AG04449 (cell line): Measurements from ENCODE around the gene KAZALD1.

Source experiments
- CTCF ChIA-PET: fragments of 350-600 bp; formaldehyde crosslinking; extraction: SDS; loops from one replicate; lab custom pipeline; 2021; ENCODE audit warnings: antibody characterized with exemption; lab: Yijun Ruan, JAX
- POLR2A ChIA-PET: fragments of 400-600, 350-600 bp; formaldehyde crosslinking; extraction: SDS; loops from one replicate; lab custom pipeline; 2020; ENCODE audit warnings: antibody characterized with exemption, inconsistent platforms; lab: Yijun Ruan, JAX
- DNase-seq: peaks from one replicate; pipeline ENCODE4 v3.0.0-alpha.2; 2010; ENCODE audit warnings: low read depth, low spot score
- H3K4me3 ChIP-seq: 2 replicates; pipeline ENCODE4 v1.5.1; 2011; ENCODE audit warnings: low read depth, mild to moderate bottlenecking, control low read depth, low read length
- TF ChIP-seq, protein P1 (sequence below): IDR thresholded peaks from one replicate; pipeline ENCODE4 v1.5.1; 2011; ENCODE audit warnings: mild to moderate bottlenecking, moderate library complexity, low read length, control low read depth, inconsistent platforms; ENCODE audit not compliant: insufficient read depth; ENCODE audit errors: missing control alignments

Gene KAZALD1

DNA sequence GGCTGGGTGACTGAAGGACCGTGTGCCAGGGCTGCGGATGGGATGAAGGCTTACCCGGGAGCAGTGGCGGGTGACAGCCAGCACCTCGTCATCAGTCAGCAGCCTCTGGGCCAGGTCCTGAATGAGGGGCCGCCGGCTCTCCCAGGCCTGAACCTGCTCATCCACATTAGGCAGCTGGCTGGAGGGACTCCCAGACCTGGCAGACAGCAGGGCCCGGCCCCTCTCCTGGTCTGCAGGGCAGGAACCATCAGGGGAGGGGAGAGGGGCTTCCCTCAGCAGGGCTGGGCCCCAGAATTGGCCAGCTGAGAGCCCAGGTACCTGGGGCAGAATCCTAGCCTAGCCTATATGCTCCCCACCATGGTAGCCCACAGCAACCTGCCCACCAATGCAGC, 46.2 kb upstream of the KAZALD1 start:
- no peak for DNase-seq
- no peak overlapping the region for H3K4me3 ChIP-seq
- TF ChIP-seq, protein P1, sequence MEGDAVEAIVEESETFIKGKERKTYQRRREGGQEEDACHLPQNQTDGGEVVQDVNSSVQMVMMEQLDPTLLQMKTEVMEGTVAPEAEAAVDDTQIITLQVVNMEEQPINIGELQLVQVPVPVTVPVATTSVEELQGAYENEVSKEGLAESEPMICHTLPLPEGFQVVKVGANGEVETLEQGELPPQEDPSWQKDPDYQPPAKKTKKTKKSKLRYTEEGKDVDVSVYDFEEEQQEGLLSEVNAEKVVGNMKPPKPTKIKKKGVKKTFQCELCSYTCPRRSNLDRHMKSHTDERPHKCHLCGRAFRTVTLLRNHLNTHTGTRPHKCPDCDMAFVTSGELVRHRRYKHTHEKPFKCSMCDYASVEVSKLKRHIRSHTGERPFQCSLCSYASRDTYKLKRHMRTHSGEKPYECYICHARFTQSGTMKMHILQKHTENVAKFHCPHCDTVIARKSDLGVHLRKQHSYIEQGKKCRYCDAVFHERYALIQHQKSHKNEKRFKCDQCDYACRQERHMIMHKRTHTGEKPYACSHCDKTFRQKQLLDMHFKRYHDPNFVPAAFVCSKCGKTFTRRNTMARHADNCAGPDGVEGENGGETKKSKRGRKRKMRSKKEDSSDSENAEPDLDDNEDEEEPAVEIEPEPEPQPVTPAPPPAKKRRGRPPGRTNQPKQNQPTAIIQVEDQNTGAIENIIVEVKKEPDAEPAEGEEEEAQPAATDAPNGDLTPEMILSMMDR = no peak
- POLR2A ChIA-PET = interaction anchor here (1.2 to 1.3 kb wide), 3 partner anchors 17 to 46 kb away, joined by 3 to 6 read pairs (median 4); no protein-coding TSS in a partner anchor
- CTCF ChIA-PET = interaction anchor here (0.7 to 7.3 kb wide), 12 partner anchors 9 to 454 kb away, joined by 3 to 803 read pairs (median 10); partner anchors contain the start of genes KAZALD1, LZTS2, MRPL43 and PDZD7

DNA sequence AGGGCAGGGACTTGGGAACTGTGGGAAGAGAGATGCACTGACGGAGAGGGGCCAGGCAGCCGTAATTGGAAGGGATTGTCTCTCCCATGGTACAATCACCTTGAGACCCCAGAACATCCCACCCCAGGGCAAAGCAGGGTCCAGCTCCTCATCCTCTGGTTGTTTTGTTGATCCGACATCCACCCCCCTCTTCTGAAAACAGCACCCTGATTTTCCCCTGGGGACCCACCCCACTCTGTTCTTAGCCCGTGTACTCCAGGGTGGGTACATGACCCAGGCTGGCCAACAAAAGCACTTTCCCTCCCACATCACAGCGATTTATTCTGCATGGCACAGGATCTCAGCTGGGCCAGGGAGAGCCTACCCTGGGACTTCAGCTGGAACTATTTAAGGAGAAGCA, 45.0 kb upstream of the KAZALD1 start:
- CTCF ChIA-PET = interaction anchor here (1.5 to 7.3 kb wide), 9 partner anchors 8 to 126 kb away, joined by 3 to 803 read pairs (median 19); partner anchors contain the start of genes KAZALD1, LZTS2, MRPL43 and PDZD7

DNA sequence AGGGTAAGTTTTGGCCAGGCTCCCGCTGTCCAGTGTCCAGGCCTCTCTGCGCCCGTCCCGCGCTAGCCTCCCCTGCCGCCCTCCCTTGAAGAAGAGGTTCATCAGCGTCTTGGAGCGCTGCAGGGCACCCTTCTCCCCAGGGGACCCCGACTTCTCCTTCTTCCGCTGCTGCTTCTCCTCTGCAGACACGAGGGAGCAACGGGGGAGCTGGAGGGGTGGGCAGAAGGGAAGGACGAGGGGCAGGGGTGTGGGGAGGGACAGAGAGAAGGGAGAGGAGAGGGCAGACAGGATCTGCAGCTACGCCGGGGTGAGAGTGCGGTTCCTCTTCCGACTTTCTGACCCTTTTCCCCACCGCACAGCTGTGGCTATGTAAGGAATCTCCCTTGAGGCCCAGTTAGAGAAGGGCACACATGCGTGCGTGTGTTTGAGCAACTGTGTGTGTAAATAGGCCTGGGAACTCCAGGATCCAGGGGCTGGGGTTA, 43.6 kb upstream of the KAZALD1 start:
- POLR2A ChIA-PET = interaction anchor here (1.1 kb wide), 1 partner anchor 26 kb away, joined by 5 read pairs; no protein-coding TSS in a partner anchor
- CTCF ChIA-PET = interaction anchor here (1.0 to 7.3 kb wide), 15 partner anchors 7 to 482 kb away, joined by 3 to 803 read pairs (median 9); partner anchors contain the start of genes HIF1AN, KAZALD1, LZTS2 and MRPL43
- no peak overlapping the region for H3K4me3 ChIP-seq
- no peak for DNase-seq
- TF ChIP-seq, protein P1 = no peak

More for the DNA sequence above, 45.0 kb upstream of the KAZALD1 start:
- DNase-seq = no peak
- TF ChIP-seq, protein P1 = no peak
- H3K4me3 ChIP-seq = no peak overlapping the region
- POLR2A ChIA-PET = interaction anchor here (1.1 to 1.2 kb wide), 2 partner anchors 25 to 44 kb away, joined by 3 to 5 read pairs; no protein-coding TSS in a partner anchor

DNA sequence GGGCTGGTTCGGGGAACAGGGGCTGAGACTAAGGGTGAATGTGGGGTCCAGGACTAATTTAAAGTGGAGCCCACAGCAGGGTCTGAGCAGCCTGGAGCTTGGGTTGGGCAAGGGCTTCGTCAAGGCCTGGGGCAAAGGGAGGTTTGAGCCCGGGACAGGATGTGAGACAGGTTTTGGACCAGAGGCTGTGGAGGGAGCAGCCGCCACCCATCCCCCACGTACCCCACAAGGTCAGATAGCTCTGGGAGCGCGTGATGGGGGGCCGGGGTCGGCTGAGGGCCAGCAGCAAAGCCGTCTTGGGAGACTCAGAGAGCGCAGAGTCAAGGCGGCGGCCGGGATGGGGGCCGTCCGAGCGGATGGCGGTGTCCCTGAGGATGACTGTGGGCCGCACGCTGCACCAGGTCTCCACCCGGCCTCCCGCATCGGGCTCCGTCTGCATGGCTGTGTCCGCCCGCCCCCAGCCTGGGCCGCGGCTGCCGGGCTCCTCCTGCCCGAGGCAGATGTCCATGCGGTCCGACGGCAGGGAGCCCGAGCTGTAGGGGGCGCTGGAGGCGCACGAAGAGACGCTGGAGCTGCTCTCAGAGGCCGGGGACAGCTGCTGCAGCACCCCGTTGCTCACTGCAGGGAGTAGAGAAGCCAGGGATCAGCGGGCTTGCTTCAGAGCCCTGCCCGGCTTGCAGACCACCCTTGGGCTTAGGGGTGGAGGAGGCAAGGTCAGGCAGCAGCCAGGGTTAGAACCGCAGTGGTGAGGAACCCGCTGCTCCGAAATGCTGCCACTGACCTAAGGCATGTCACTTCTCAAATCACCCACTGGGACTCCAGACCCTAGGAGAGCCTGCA, 43.0 kb upstream of the KAZALD1 start:
- DNase-seq = no peak
- TF ChIP-seq, protein P1 = peak; percentile 98
- POLR2A ChIA-PET = interaction anchor here (1.1 kb wide), 1 partner anchor 20 kb away, joined by 3 read pairs; the partner anchor contains the start of gene LZTS2
- no peak overlapping the region for H3K4me3 ChIP-seq
- CTCF ChIA-PET = interaction anchor here (0.7 to 7.3 kb wide), 19 partner anchors 8 to 483 kb away, joined by 3 to 803 read pairs (median 7); partner anchors contain the start of genes HIF1AN, KAZALD1, LZTS2 and MRPL43

DNA sequence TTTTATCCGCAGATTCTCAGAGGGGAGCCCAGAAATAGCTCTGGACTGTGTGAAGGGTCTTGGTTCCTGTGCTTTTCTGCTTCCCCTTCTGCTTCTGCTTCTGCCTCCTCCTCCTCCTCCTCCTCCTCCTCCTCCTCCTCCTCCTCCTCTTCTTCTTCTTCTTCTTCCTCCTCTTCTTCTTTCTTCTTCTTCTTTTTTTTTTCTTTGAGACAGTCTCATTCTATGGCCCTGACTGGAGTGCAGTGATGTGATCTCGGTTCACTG, 42.4 kb upstream of the KAZALD1 start:
- ChIA-PET CTCF (interaction anchor here (0.9 to 7.3 kb wide), 17 partner anchors 8 to 483 kb away, joined by 3 to 803 read pairs (median 8); partner anchors contain the start of genes HIF1AN, KAZALD1, LZTS2 and MRPL43), POLR2A (interaction anchor here (1.1 kb wide), 1 partner anchor 20 kb away, joined by 3 read pairs; the partner anchor contains the start of gene LZTS2)
- no peak for DNase-seq
- H3K4me3 ChIP-seq = no peak overlapping the region
- TF ChIP-seq, protein P1 = no peak
